Panc1 (cell line): ENCODE results near the gene BIVM. TPM values are rescaled to one million over a fixed set of nuclear protein-coding genes. Genes with fewer than 3 reads are reported as not detected.

Experiments
- ATAC-seq: fragments of 200-7000 bp; cut with Tn5 transposase; 2 replicates; pipeline ENCODE4 v1.9.1; 2020; ENCODE audit warnings: mild to moderate bottlenecking, moderate library complexity
- BruUV-seq: library from RNA; stranded (reverse); fragments of 400-500 nt; replicated peaks from 2 replicates; lab custom pipeline; 2021; lab: Mats Ljungman, UMichigan
- CTCF ChIA-PET: fragments of 300-600 bp; sonication (Branson Sonifier 250); formaldehyde crosslinking; loops from one replicate; lab custom pipeline; 2022; ENCODE audit warnings: antibody characterized with exemption; lab: Charles Lee
- POLR2A ChIA-PET: fragments of 300-600 bp; sonication (Branson Sonifier 250); formaldehyde crosslinking; loops from one replicate; lab custom pipeline; 2022; ENCODE audit warnings: antibody characterized with exemption; lab: Charles Lee
- DNase-seq: peaks from one replicate; pipeline ENCODE4 v3.0.0-alpha.2; 2010; ENCODE audit warnings: low read depth, low spot score
- H3K27ac ChIP-seq: 2 replicates; pipeline ENCODE4 v1.5.1; 2011; ENCODE audit warnings: mild to moderate bottlenecking, low read length, inconsistent platforms
- H3K27me3 ChIP-seq: fragments of 200-500 bp; sonication (Bioruptor generic); 2 replicates; pipeline ENCODE4 v1.6.0; 2014; ENCODE audit warnings: low read length, inconsistent platforms; ENCODE audit not compliant: control insufficient read depth, insufficient read depth
- H3K36me3 ChIP-seq: fragments of 200-500 bp; sonication (Bioruptor generic); 2 replicates; pipeline ENCODE4 v1.5.1; 2014; ENCODE audit warnings: inconsistent platforms, mild to moderate bottlenecking, low read length, moderate library complexity; ENCODE audit not compliant: control insufficient read depth, insufficient read depth
- H3K4me1 ChIP-seq: 2 replicates; pipeline ENCODE4 v1.5.1; 2011; ENCODE audit warnings: inconsistent platforms, mild to moderate bottlenecking, low read length, moderate library complexity; ENCODE audit not compliant: control insufficient read depth, insufficient read depth
- H3K4me3 ChIP-seq, 2 experiments: 2 replicates each; pipeline ENCODE4 v1.5.1; 2011 to 2012; ENCODE audit warnings: low read depth in 2 of 2, low read length in 2 of 2, mild to moderate bottlenecking in 2 of 2, inconsistent platforms in 1 of 2, moderate library complexity in 1 of 2
- H3K9me3 ChIP-seq: fragments of 200-500 bp; sonication (Bioruptor generic); 2 replicates; pipeline ENCODE4 v1.5.1; 2014; ENCODE audit warnings: low read depth, mild to moderate bottlenecking, inconsistent platforms, low read length, moderate library complexity; ENCODE audit not compliant: control insufficient read depth, insufficient read depth
- POLR2AphosphoS5 ChIP-seq: IDR thresholded peaks from 2 replicates; pipeline ENCODE4 v1.6.1; 2012; ENCODE audit warnings: mild to moderate bottlenecking, low read depth, low read length, moderate library complexity
- REST ChIP-seq, 2 experiments: IDR thresholded peaks; 2 replicates each; pipeline ENCODE4 v1.6.1; 2011 to 2012; ENCODE audit warnings: low read depth in 2 of 2, control low read depth in 1 of 2, low read length in 1 of 2, mild to moderate bottlenecking in 1 of 2, moderate library complexity in 1 of 2; ENCODE audit not compliant: insufficient read depth in 1 of 2
- SIN3A ChIP-seq: IDR thresholded peaks from 2 replicates; pipeline ENCODE4 v1.6.1; 2012; ENCODE audit warnings: low read depth, mild to moderate bottlenecking, low read length, moderate library complexity, borderline replicate concordance; ENCODE audit not compliant: insufficient read depth
- TCF7L2 ChIP-seq: IDR thresholded peaks from 2 replicates; pipeline ENCODE4 v1.6.1; 2011; ENCODE audit warnings: mild to moderate bottlenecking, low read depth, low read length, inconsistent platforms
- in situ Hi-C: cut with HindIII; loops from 2 replicates; pipeline ENCODE4 v1.10.0; 2016; ENCODE audit warnings: low sequenced_read_pairs, low pct_unique_long_range_greater_than_20kb
- intact Hi-C: fragments of 100-400 bp; cut with micrococcal nuclease; formaldehyde crosslinking; loops from one replicate; pipeline ENCODE4 v1.10.0; 2022; ENCODE audit not compliant: unreplicated experiment
- total RNA-seq: library from RNA; stranded (reverse); gene quantifications from one replicate; pipeline ENCODE4 v1.2.1, GENCODE V29; 2021; ENCODE audit not compliant: unreplicated experiment
- TF ChIP-seq, protein P1 (sequence below): fragments of 450-650 bp; IDR thresholded peaks from 2 replicates; pipeline ENCODE4 v1.5.1; 2017; ENCODE audit warnings: mild to moderate bottlenecking

Gene BIVM
- total RNA-seq, 1 experiment from 2014 or later = 10.5 TPM

- TF ChIP-seq, protein P1, sequence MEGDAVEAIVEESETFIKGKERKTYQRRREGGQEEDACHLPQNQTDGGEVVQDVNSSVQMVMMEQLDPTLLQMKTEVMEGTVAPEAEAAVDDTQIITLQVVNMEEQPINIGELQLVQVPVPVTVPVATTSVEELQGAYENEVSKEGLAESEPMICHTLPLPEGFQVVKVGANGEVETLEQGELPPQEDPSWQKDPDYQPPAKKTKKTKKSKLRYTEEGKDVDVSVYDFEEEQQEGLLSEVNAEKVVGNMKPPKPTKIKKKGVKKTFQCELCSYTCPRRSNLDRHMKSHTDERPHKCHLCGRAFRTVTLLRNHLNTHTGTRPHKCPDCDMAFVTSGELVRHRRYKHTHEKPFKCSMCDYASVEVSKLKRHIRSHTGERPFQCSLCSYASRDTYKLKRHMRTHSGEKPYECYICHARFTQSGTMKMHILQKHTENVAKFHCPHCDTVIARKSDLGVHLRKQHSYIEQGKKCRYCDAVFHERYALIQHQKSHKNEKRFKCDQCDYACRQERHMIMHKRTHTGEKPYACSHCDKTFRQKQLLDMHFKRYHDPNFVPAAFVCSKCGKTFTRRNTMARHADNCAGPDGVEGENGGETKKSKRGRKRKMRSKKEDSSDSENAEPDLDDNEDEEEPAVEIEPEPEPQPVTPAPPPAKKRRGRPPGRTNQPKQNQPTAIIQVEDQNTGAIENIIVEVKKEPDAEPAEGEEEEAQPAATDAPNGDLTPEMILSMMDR = no peak
- TF ChIP-seq SIN3A (no peak), TCF7L2 (no peak), POLR2AphosphoS5 (no peak), REST (IDR thresholded peaks at IDR 0.05; ENCODE audit: insufficient read depth in 1 of 2, low read depth in 2 of 2, low read length in 1 of 2) (no peak)
- H3K4me1 ChIP-seq = no peaks in the 10 kb centered on the region
- H3K4me3 ChIP-seq = no peak overlapping the region
- H3K27ac ChIP-seq = no peak overlapping the region
- H3K36me3 ChIP-seq = peaks cover 3% of the 10 kb centered on the region; the same call in 1 of the 2 replicates
- ChIA-PET POLR2A (no interaction called here), CTCF (no interaction called here)
- BruUV-seq = no TSS peak
- in situ Hi-C loops (no loop called here), intact Hi-C loops (no loop called here)
- DNase-seq (no peak), ATAC-seq (no peak)
- H3K9me3 ChIP-seq = no peaks in the 10 kb centered on the region
- no peaks in the 10 kb centered on the region for H3K27me3 ChIP-seq
These were observed 73.2 kb downstream of the BIVM start for GRCh38 chr13:102872131-102872530.

- BruUV-seq = no TSS peak
- Histone ChIP-seq H3K36me3 (peaks cover 3% of the 10 kb centered on the region; the same call in 1 of the 2 replicates), H3K9me3 (no peaks in the 10 kb centered on the region), H3K4me3 (no peak overlapping the region), H3K4me1 (no peaks in the 10 kb centered on the region), H3K27ac (no peak overlapping the region), H3K27me3 (no peaks in the 10 kb centered on the region)
- ChIA-PET CTCF (no interaction called here), POLR2A (no interaction called here)
- DNase-seq (no peak), ATAC-seq (no peak)
- TF ChIP-seq REST (IDR thresholded peaks at IDR 0.05; ENCODE audit: insufficient read depth in 1 of 2, low read depth in 2 of 2, low read length in 1 of 2) = no peak
- in situ Hi-C loops = no loop called here
- intact Hi-C loops = no loop called here
These were observed 73.6 kb downstream of the BIVM start for GRCh38 chr13:102872531-102872930.
